ENCODE data around the gene CYP39A1. TPM values are rescaled to one million over a fixed set of nuclear protein-coding genes. Genes with fewer than 3 reads are reported as not detected.

CYP39A1 gene
- total RNA-seq, 1 donor, result 4.3 TPM

- Histone ChIP-seq H3K4me3 (ENCODE audit: insufficient read depth, low read length) (no peak overlapping the region), H3K36me3 (ENCODE audit: insufficient read depth, low read length) (no peaks in the 10 kb centered on the region), H4K20me1 (ENCODE audit: insufficient read depth, low read length) (no peaks in the 10 kb centered on the region), H2AFZ (ENCODE audit: low read length) (no peak overlapping the region), H3K9me3 (ENCODE audit: low read depth, low read length) (no peaks in the 10 kb centered on the region), H3K79me2 (ENCODE audit: insufficient read depth, low read length) (no peaks in the 10 kb centered on the region), H3K27me3 (ENCODE audit: insufficient read depth, low read length) (no peaks in the 10 kb centered on the region), H3K4me2 (ENCODE audit: insufficient read depth, low read length) (no peak overlapping the region), H3K27ac (ENCODE audit: low read depth, low read length) (no peak overlapping the region), H3K4me1 (ENCODE audit: insufficient read depth, low read length) (no peaks in the 10 kb centered on the region)
- no peak for DNase-seq (ENCODE audit: insufficient read length, low spot score, missing footprints)
- TF ChIP-seq CTCF (IDR thresholded peaks at IDR 0.05; ENCODE audit: extremely low read depth, low read depth, low read length), result no peak
Observed at GRCh38 chr6:46563924-46564323, 88.7 kb downstream of the CYP39A1 start.

GRCh38 chr6:46556053-46556452, 96.6 kb downstream of the CYP39A1 start:
- H3K79me2 ChIP-seq (ENCODE audit: insufficient read depth, low read length), result no peaks in the 10 kb centered on the region
- H3K36me3 ChIP-seq (ENCODE audit: insufficient read depth, low read length), result no peaks in the 10 kb centered on the region
- no peak overlapping the region for H2AFZ ChIP-seq (ENCODE audit: low read length)
- no peaks in the 10 kb centered on the region for H3K9me3 ChIP-seq (ENCODE audit: low read depth, low read length)
- no peaks in the 10 kb centered on the region for H3K4me1 ChIP-seq (ENCODE audit: insufficient read depth, low read length)
- no peak overlapping the region for H3K4me3 ChIP-seq (ENCODE audit: insufficient read depth, low read length)
- H4K20me1 ChIP-seq (ENCODE audit: insufficient read depth, low read length), result no peaks in the 10 kb centered on the region
- no peak for TF ChIP-seq CTCF (IDR thresholded peaks at IDR 0.05; ENCODE audit: extremely low read depth, low read depth, low read length)
- no peak for DNase-seq (ENCODE audit: insufficient read length, low spot score, missing footprints)
- H3K27ac ChIP-seq (ENCODE audit: low read depth, low read length), result no peak overlapping the region
- no peak overlapping the region for H3K4me2 ChIP-seq (ENCODE audit: insufficient read depth, low read length)
- peaks cover 4% of the 10 kb centered on the region for H3K27me3 ChIP-seq (ENCODE audit: insufficient read depth, low read length)

GRCh38 chr6:46555129-46555528, 97.5 kb downstream of the CYP39A1 start:
- TF ChIP-seq CTCF (IDR thresholded peaks at IDR 0.05; ENCODE audit: extremely low read depth, low read depth, low read length), result no peak
- Histone ChIP-seq H3K4me3 (ENCODE audit: insufficient read depth, low read length) (no peak overlapping the region), H3K4me2 (ENCODE audit: insufficient read depth, low read length) (no peak overlapping the region), H3K79me2 (ENCODE audit: insufficient read depth, low read length) (no peaks in the 10 kb centered on the region), H4K20me1 (ENCODE audit: insufficient read depth, low read length) (no peaks in the 10 kb centered on the region), H3K27me3 (ENCODE audit: insufficient read depth, low read length) (peaks cover 4% of the 10 kb centered on the region), H3K27ac (ENCODE audit: low read depth, low read length) (no peak overlapping the region), H3K36me3 (ENCODE audit: insufficient read depth, low read length) (no peaks in the 10 kb centered on the region), H2AFZ (ENCODE audit: low read length) (no peak overlapping the region), H3K9me3 (ENCODE audit: low read depth, low read length) (no peaks in the 10 kb centered on the region), H3K4me1 (ENCODE audit: insufficient read depth, low read length) (no peaks in the 10 kb centered on the region)
- DNase-seq (ENCODE audit: insufficient read length, low spot score, missing footprints), result no peak

- DNase-seq (ENCODE audit: insufficient read length, low spot score, missing footprints), result no peak
- Histone ChIP-seq H3K4me3 (ENCODE audit: insufficient read depth, low read length) (no peak overlapping the region), H2AFZ (ENCODE audit: low read length) (no peak overlapping the region), H3K4me2 (ENCODE audit: insufficient read depth, low read length) (no peak overlapping the region), H3K79me2 (ENCODE audit: insufficient read depth, low read length) (no peaks in the 10 kb centered on the region), H4K20me1 (ENCODE audit: insufficient read depth, low read length) (no peaks in the 10 kb centered on the region), H3K27me3 (ENCODE audit: insufficient read depth, low read length) (no peaks in the 10 kb centered on the region), H3K4me1 (ENCODE audit: insufficient read depth, low read length) (no peaks in the 10 kb centered on the region), H3K27ac (ENCODE audit: low read depth, low read length) (no peak overlapping the region), H3K36me3 (ENCODE audit: insufficient read depth, low read length) (no peaks in the 10 kb centered on the region), H3K9me3 (ENCODE audit: low read depth, low read length) (no peaks in the 10 kb centered on the region)
- no peak for TF ChIP-seq CTCF (IDR thresholded peaks at IDR 0.05; ENCODE audit: extremely low read depth, low read depth, low read length)
Observed at GRCh38 chr6:46549155-46549554, 103.5 kb downstream of the CYP39A1 start.
